ENCODE data around the gene NECTIN4.
"Not testable (repeated sequence)": the region's sequence is repeated elsewhere in the genome, so short reads cannot be mapped to it uniquely, and the experiment has no call there.

Gene NECTIN4

GRCh38 chr1:161082483-161082882, 6.9 kb downstream of the NECTIN4 start:
- DNase-seq (ENCODE audit: low spot score): no peak

DNA sequence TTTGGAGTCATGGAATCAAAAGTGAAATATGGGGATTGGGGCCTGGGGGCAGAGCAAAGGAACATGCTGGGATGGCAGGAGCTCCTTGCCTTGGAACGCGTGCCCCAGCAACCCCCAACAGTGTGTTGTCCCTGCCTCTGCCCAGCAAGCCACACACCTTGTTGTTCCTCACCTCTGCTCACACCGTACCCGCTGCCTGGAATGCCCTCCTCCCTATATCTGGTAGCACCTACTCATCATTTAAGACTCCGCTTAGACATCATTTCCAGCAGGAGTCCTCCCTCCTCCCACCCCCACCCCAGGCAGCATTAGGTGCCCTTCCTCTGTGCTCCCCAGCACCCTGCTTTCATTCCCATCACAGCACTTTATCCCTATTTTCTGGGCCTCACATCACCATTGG, 7.8 kb downstream of the NECTIN4 start:
- DNase-seq (ENCODE audit: low spot score): no peak

- DNase-seq (ENCODE audit: low spot score): no peak
Observed at GRCh38 chr1:161080441-161081405, 8.6 kb downstream of the NECTIN4 start.

DNA sequence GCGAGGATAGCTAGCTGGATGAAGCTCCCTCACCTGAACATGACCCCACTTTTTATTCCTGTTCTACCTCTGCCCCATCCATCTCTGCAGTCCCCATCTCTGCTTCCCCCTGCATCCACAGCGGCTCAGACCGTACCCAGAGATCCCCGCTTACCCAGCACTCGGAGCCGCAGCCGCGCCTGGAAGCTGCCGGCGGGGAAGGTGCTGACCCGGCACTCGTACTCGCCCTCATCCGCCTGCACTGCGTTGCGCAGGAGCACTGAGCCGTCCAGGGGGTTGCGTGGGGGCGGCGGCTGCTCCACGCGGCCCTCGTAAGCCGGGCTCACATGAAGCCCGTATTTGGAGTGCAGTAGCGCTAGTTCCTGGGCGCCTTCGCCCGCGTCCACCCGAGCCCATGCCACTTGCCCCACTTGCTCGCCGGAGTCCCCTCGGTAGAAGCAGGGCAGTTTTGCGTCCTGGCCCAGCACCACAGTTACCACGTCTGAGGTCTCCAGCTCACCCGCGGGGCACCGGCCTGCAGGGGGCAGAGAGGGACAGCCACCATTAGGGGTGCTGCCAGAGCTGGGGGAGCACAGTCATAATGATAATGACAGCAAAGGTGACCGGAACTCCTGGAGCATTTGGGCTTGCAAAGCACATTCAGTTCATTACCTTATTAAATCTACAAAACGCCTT, 9.8 kb downstream of the NECTIN4 start:
- DNase-seq (ENCODE audit: low spot score): no peak

GRCh38 chr1:161077426-161077825, 11.9 kb downstream of the NECTIN4 start:
- DNase-seq (ENCODE audit: low spot score): no peak

DNA sequence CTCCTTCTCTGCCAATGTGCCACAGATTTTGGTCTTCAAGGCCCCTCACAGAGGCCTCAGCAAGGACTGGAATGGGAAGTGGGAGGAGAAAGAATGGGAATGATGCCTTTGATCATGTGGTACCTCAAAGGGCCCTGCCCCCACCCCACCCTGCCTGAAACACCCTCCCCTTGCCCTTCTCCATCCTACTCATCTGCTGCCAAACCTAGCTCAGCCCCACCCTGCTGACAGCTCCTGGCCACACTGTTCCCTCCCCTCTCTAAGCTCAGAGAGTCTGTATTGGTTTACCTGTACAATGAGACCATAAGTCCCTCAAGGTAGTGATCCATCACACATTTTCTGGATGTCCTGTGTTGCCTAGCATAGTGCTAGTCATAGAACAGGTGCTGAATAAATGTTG, 12.9 kb downstream of the NECTIN4 start:
- DNase-seq (ENCODE audit: low spot score): no peak

DNA sequence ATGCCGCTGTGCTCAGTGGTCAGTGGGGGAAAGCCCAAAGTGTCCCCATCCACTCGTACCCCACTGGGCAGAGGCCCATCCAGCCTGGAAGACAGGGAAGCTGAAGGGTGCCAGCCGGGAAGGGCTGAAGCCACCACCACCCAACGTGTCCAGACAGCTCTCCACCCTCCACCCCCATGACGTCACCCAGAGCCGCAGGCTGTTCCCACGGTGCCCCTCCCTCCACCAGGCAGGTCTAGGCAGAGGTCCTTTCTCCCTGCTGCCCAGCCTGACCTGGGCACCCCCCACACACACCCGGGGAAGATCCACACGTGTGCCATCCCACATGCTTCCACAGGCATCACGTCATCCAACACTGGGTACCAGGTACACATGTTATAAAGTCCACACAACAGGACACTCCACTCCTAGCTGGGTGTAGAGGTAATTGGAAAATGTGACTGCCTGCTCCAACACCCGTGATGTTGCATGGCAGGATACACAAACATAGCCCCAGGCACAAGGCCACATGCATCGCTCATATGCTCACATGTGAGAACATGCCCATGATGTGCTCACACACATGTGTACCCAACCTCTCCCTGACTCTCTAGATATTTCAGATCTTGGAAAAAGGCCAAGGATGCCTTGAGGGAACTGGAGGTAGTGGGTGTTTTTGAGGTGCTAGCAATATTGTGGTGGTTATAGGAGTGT, 14.5 kb downstream of the NECTIN4 start:
- DNase-seq (ENCODE audit: low spot score): no peak

GRCh38 chr1:161073474-161074121, 15.8 kb downstream of the NECTIN4 start:
- no peak for DNase-seq (ENCODE audit: low spot score)

- no peak for DNase-seq (ENCODE audit: low spot score)
Observed at GRCh38 chr1:161072751-161073449, 16.5 kb downstream of the NECTIN4 start.

- peak; percentile 77 for DNase-seq (ENCODE audit: low spot score)
Observed at GRCh38 chr1:161071886-161072371, 17.4 kb downstream of the NECTIN4 start.

- DNase-seq (ENCODE audit: low spot score): no peak
Observed at GRCh38 chr1:161070761-161071160, 18.6 kb downstream of the NECTIN4 start.

DNA sequence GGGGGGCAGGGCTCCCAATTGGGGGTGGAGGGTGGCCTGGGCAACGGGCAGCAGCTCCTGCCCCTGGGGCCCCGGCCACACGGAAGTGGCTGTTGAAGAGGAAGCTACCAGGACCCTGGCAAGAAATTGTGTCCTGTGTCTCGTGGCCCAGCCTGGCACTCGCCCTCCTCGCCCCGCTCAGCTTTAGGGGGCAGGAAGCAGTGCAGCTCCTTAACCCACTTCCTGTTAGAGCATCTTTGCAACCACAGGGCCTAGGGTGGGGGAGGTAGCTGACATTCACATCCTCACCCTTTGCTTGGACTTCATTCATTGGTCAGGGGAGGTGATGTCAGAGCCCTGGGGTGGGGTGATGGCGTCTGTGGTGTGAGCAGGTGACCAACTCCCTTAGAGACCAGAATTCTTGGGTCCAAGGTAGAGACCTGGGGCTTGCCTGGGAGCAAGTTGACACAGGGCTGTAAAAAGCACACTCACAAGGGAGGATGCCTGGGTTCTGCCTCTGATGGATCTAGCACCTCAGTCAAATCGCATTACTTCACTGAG, 19.6 kb downstream of the NECTIN4 start, which contains the start of gene ARHGAP30:
Gene ARHGAP30 (minus strand): TSS at position 161 of the 540 bp plus-strand sequence. CDS start 267 bp downstream, outside the sequence.
- DNase-seq (ENCODE audit: low spot score): no peak

- no peak for DNase-seq (ENCODE audit: low spot score)
Observed at GRCh38 chr1:161069241-161069640, 20.1 kb downstream of the NECTIN4 start.

DNA sequence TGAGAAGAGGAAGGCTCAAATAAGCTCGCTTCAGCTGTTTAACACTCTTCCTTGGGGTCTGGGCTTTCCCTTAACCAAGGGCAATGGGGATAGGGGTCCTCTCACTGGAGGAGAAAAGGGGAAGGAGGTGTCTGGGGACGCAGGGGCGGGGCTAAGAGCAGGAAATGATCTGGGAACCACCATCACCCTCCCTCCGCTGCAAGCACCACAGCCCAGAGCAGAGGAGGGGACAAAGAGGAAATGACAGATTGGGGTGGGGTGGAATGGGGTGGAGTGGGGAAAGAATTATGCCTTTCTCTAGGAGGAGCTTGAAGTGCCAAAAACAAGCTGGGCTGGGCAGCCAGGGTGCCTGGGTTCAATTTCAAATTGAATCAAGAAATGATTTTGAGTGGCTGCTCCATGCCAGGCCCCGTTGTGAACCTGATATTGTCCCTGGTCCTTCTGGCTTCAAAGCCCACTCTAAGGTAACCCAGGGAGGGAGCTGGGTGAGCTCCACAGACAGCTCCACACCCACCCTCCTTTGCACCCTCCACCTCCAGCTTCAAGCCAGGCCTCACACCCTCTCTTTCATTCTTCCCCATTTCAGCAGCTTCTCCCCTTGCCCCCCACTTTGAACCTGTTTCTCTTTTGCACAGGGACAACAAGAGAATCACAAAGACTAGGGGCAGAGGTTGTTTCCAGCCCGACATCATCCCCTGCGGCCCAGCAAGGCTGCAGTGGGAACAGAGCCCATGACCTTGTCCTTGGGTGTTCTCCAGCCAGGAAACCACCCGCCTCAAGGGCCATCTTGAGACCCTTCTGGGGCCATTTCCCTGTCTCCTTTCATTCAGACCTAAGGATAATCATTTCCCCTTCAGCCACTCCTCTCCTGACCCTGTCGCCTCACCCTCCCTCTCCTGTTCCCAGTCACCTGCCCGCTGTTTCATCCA, 20.8 kb downstream of the NECTIN4 start:
- no peak for DNase-seq (ENCODE audit: low spot score)

DNA sequence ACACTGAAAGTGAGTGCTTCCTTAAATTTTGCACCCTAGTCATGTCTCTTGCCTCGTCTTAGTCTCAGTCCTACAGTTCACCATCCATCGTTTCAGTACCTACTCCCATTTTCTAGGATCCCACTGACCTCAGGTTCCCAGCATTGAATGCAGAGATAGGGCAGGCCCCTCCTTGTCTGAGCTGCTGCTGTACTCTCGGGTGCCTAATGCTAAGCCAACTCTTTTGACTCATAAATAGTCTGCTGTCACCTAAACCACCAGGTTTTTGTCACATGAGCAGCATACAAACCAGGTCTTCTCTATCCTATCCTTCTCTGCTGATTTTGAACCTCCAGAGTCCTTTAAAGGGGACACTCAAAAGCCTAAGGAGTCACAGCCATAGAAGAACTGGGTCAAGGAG, 22.7 kb downstream of the NECTIN4 start:
- DNase-seq (ENCODE audit: low spot score): no peak

- not testable (repeated sequence) for DNase-seq (ENCODE audit: low spot score)
Observed at GRCh38 chr1:161065681-161066080, 23.7 kb downstream of the NECTIN4 start.

- DNase-seq (ENCODE audit: low spot score): not testable (repeated sequence)
Observed at GRCh38 chr1:161063936-161064335, 25.4 kb downstream of the NECTIN4 start.

DNA sequence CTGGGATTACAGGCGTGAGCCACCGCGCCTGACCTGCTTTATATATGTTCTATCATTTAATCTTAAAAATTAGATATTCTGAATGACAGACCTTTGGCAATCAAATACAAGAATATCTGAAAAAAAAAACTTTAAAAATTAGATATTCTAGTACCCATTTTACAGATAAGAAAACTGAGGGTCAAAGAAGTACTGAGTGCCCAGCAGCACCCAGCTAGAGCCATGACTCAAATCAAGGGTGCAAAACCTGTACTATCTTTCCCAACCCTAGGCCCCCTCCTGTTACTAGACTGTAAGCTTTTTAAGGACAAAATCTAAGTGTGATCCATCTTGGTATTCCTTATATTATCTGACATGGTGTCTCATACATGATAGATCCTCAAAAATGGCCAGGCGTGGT, 27.9 kb downstream of the NECTIN4 start:
- no peak for DNase-seq (ENCODE audit: low spot score)

- no peak for DNase-seq (ENCODE audit: low spot score)
Observed at GRCh38 chr1:161059293-161059692, 30.1 kb downstream of the NECTIN4 start.

- DNase-seq (ENCODE audit: low spot score): peak; percentile 26
Observed at GRCh38 chr1:161054805-161055204, 34.6 kb downstream of the NECTIN4 start.
